ENCODE data around the gene MIER3.

DNA sequence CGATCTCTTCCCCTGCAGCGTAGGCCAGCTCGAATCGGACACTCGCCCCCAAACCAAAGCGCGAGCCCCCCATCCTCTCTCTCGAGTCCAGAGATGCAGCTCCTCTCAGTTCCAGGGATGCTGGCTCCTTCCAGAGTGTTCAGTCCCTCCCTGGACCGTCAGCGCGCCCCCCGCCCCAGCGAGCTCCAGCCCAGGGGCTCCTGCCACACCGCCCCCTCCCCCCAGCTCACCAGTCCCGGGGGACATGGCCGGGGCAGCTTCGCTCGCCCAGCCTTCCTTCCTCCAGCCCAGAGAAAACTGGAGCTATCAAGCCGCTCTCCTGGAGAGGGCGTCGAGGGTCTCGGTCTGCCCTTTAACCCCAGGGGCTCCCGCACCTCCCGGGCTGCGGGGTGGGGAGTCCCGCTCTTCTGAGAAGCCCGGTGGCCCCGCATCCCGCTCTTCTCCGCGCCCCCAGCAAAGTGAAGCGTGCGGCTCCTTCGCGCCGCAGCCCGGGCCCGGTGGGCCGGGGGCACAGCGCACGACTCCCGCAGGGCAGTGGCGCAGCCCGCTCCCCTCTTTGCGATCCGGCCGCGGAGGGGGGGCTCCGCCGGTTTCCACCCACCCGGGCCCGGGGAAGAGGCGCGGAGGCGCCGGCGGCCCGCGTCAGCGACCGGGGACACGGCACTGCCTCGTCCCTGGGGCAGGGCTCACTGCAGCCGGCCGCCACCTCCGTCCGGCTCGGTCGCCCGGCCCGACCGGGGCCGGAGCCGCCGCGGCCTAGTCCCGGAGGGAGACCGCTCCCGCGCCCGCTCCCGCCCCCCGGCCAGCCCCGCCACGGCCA lies 587 bp downstream of the MIER3 start:
- TF ChIP-seq, protein P1, sequence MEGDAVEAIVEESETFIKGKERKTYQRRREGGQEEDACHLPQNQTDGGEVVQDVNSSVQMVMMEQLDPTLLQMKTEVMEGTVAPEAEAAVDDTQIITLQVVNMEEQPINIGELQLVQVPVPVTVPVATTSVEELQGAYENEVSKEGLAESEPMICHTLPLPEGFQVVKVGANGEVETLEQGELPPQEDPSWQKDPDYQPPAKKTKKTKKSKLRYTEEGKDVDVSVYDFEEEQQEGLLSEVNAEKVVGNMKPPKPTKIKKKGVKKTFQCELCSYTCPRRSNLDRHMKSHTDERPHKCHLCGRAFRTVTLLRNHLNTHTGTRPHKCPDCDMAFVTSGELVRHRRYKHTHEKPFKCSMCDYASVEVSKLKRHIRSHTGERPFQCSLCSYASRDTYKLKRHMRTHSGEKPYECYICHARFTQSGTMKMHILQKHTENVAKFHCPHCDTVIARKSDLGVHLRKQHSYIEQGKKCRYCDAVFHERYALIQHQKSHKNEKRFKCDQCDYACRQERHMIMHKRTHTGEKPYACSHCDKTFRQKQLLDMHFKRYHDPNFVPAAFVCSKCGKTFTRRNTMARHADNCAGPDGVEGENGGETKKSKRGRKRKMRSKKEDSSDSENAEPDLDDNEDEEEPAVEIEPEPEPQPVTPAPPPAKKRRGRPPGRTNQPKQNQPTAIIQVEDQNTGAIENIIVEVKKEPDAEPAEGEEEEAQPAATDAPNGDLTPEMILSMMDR (IDR thresholded peaks at IDR 0.05): no peak
- TF ChIP-seq, protein P2, sequence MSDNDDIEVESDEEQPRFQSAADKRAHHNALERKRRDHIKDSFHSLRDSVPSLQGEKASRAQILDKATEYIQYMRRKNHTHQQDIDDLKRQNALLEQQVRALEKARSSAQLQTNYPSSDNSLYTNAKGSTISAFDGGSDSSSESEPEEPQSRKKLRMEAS (IDR thresholded peaks at IDR 0.05): no peak
- TF ChIP-seq CBX8 (IDR thresholded peaks at IDR 0.05) (no peak), RFX5 (IDR thresholded peaks at IDR 0.05) (no peak), MAZ (IDR thresholded peaks at IDR 0.05; ENCODE audit: borderline replicate concordance, low read depth, low read length) (no peak), CEBPB (IDR thresholded peaks at IDR 0.05) (no peak), POLR2A (IDR thresholded peaks at IDR 0.05; ENCODE audit: low read length) (no peak), RAD21 (conservative IDR thresholded peaks at IDR 0.05 in 1 of 2, IDR thresholded peaks at IDR 0.05 in 1 of 2) (no peak)
- TF ChIP-seq, protein P3, sequence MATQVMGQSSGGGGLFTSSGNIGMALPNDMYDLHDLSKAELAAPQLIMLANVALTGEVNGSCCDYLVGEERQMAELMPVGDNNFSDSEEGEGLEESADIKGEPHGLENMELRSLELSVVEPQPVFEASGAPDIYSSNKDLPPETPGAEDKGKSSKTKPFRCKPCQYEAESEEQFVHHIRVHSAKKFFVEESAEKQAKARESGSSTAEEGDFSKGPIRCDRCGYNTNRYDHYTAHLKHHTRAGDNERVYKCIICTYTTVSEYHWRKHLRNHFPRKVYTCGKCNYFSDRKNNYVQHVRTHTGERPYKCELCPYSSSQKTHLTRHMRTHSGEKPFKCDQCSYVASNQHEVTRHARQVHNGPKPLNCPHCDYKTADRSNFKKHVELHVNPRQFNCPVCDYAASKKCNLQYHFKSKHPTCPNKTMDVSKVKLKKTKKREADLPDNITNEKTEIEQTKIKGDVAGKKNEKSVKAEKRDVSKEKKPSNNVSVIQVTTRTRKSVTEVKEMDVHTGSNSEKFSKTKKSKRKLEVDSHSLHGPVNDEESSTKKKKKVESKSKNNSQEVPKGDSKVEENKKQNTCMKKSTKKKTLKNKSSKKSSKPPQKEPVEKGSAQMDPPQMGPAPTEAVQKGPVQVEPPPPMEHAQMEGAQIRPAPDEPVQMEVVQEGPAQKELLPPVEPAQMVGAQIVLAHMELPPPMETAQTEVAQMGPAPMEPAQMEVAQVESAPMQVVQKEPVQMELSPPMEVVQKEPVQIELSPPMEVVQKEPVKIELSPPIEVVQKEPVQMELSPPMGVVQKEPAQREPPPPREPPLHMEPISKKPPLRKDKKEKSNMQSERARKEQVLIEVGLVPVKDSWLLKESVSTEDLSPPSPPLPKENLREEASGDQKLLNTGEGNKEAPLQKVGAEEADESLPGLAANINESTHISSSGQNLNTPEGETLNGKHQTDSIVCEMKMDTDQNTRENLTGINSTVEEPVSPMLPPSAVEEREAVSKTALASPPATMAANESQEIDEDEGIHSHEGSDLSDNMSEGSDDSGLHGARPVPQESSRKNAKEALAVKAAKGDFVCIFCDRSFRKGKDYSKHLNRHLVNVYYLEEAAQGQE (IDR thresholded peaks at IDR 0.05): no peak
- TF ChIP-seq, protein P4, sequence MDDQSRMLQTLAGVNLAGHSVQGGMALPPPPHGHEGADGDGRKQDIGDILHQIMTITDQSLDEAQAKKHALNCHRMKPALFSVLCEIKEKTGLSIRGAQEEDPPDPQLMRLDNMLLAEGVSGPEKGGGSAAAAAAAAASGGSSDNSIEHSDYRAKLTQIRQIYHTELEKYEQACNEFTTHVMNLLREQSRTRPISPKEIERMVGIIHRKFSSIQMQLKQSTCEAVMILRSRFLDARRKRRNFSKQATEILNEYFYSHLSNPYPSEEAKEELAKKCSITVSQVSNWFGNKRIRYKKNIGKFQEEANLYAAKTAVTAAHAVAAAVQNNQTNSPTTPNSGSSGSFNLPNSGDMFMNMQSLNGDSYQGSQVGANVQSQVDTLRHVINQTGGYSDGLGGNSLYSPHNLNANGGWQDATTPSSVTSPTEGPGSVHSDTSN (IDR thresholded peaks at IDR 0.05): no peak

Measured in A549 (cell line).